Subcutaneous preadipocyte (primary cell): ENCODE results near the gene YPEL1. TPM values are rescaled to one million over a fixed set of nuclear protein-coding genes. Genes with fewer than 3 reads are reported as not detected.
A peak's percentile ranks its signal among the peaks of the same experiment; 100 is the strongest.

Experiments
- small RNA-seq: library from RNA; depleted of rRNA; stranded (forward); fragments of <200 nt; gene quantifications from one replicate; pipeline ENCODE3, GENCODE V24; 2012
- total RNA-seq: library from RNA; depleted of rRNA; stranded (reverse); fragments of >200 nt; gene quantifications from 2 replicates; pipeline ENCODE4 v1.2.3, GENCODE V29; 2012

The YPEL1 gene
- 0.20 and 0.37 TPM in 2 replicates for total RNA-seq

GRCh38 chr22:21735200-21736083, at the start of gene YPEL1:
YPEL1 (minus strand) TSS chr22:21735794; CDS start chr22:21710744, 25,050 bp downstream.

Small RNAs within 50 kb of the gene (small RNA-seq; reads per million reads assigned to genes)
- gene MIR301B (2.1 reads per million, percentile 80 among the genes with 10 or more reads in this experiment), gene RN7SL280P (not detected)

Other genes with a start within 250 kb of the YPEL1 start
- gene RIMBP3C, start 184.3 kb downstream of the YPEL1 start, total RNA-seq, result 0.39 and 1.1 TPM in 2 replicates
- gene UBE2L3, start 168.1 kb downstream of the YPEL1 start, total RNA-seq, result 41.8 and 45.9 TPM in 2 replicates
- 27.2 and 29.8 TPM in 2 replicates for gene YDJC, start 105.8 kb downstream of the YPEL1 start, total RNA-seq
- under 0.01 and 0.39 TPM in 2 replicates for gene CCDC116, start 103.0 kb downstream of the YPEL1 start, total RNA-seq
- gene SDF2L1, start 93.5 kb downstream of the YPEL1 start, total RNA-seq, result 22.0 and 30.9 TPM in 2 replicates
- 25.6 and 30.9 TPM in 2 replicates for gene PPIL2, start 69.8 kb downstream of the YPEL1 start, total RNA-seq
- 45.2 and 64.1 TPM in 2 replicates for gene MAPK1, start 131.9 kb upstream of the YPEL1 start, total RNA-seq
- gene PPM1F, start 217.1 kb upstream of the YPEL1 start, total RNA-seq, result 26.8 and 41.1 TPM in 2 replicates
- 26.5 and 35.4 TPM in 2 replicates for gene TOP3B, start 247.0 kb upstream of the YPEL1 start, total RNA-seq